Ramos (cell line): ENCODE measurements around the gene ACYP2.

Experiments
- in situ Hi-C: fragments of 300-500 bp; cut with MboI; formaldehyde crosslinking; loops from one replicate; pipeline ENCODE4 v1.14.3; 2022; ENCODE audit warnings: low sequenced_read_pairs; ENCODE audit not compliant: unreplicated experiment

ACYP2 gene

DNA sequence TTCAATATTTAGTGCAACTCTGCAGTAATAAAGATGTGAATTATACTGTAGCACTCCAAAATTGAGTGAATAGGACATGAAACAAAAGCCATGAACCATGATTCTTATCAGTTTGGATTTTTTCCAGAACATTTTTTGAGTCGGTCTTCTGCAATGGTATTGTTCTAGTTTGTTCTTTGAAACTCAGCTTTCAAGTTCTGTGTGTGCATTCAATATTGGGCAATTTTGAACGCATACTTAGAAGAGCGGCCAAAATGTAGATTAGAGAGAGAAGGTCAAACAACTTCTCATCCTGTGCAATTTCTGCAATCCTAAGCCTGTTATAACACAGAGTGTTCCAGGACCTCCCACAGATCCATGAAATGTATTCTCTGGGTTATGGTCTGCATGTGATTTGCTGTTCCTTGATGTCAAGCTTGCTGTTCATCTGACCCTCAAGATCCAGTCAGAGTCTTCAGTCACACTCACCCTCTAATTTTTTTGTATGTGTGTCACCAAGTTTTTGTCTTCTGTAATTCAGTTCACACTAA lies 92.3 kb downstream of the ACYP2 start:
- in situ Hi-C loops, result no loop called here

DNA sequence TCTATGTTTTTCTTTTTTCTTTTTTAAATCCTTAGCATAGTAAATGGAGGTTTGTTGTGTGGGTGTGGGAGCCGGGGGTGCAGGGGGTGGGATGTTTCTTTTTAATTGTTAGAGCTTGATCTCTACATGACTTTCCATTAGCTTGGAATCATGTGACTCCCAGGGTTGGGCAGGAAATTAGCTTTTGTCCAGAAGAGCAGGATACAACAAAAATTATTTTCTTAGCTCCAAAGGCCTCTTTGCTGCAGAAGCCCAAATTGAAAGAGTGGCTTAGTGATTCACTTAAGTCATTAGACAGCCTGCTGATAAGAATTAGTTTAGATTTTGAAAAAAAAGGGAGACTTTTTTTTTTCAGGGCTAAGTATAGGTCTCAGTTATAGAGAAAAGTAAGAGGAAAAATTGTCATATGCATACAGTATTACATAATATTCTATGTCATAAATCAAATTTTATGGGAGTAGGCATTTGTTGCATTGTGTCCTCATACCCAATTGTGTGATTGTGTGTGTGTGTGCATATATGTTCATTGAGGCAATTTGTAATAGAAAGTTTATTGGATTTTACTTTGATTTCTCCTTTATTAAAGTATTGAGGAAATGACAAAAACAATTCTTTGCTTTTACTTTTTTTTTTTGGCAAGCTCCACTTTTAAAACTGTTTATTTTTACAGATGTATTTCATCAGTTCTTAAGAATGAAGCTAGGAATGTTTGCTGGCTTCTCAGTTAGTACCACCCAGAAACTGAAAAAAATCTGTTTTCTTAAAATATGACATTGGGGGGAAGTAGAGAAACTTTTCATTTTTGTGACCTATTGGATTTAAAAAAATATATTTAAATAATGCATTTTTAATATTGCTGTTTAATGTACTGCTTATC lies 93.2 kb downstream of the ACYP2 start:
- in situ Hi-C loops, result no loop called here

DNA sequence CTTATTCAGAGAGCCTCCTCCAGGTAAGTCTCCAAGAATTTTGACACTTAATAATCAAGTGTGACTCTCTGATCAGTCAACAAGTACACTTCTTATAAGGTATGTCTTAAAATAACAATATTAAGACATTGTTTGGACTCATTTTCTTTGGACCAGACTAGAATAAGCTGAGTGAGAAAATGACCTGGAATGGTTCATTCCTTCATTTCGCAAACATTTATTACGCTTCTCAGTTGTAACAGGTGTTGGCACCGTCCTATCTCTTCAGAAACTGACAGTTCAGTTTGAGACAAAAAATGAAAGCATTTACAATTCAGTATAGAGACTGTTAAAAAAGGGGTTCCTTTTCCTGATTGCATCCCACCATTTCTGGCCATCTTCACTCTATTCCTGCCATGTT lies 94.0 kb downstream of the ACYP2 start:
- in situ Hi-C loops, result no loop called here

DNA sequence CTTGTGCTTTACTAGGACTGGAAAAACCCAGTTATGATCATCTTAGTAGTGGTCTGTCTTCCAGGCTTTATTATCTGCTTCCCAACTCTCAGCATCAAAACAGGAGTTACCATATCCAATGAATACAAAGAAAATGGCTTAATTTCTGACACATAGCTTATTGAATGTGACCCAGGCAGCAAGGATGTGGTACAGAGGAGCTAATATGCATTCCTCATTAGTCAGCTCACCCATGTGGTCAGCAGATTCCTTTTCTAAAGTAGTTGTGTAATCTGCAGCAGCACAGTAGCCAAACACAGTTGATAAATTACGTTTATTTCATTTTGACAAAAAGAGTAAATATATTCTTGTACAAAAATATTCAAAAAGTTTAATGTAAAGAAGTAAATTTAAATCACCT lies 97.0 kb downstream of the ACYP2 start:
- in situ Hi-C loops, result no loop called here

DNA sequence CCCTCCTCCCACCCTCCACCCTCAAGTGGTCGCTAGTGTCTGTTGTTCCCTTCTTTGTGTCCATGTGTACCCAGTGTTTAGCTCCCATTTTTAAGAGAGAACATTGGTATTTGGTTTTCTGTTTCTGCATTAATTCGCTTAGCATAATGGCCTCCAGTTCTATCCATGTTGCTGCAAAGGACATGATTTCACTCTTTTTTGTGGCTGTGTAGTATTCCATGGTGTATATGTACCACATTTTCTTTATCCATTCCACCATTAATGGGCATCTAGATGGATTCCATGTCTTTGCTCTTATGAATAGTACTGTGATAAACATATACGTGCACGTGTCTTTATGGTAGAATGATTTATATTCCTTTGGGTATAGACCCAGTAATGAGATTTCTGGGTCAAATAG lies 97.7 kb downstream of the ACYP2 start:
- in situ Hi-C loops, result no loop called here

- in situ Hi-C loops, result no loop called here
Measured at GRCh38 chr2:54224997-54225396, 109.6 kb downstream of the ACYP2 start.

DNA sequence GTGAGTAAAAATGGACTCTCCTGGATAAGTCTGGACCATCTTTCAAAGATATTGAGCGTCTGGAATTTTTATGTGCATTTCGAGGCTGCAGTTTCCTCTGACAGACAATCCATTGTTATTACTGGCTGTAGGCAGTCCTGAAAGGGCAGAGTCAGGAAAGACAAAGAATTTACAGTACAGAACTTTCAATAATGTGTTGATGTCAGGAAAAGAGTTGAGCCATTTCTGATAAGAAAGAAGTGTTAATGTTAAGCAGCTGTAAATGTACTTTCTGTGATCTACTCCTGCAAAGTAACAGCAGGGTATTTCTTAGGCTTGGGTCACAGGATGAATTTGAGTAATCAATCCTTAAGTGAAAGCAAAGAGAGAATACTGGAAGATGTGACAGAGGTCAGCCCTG lies 110.8 kb downstream of the ACYP2 start:
- in situ Hi-C loops, result no loop called here

DNA sequence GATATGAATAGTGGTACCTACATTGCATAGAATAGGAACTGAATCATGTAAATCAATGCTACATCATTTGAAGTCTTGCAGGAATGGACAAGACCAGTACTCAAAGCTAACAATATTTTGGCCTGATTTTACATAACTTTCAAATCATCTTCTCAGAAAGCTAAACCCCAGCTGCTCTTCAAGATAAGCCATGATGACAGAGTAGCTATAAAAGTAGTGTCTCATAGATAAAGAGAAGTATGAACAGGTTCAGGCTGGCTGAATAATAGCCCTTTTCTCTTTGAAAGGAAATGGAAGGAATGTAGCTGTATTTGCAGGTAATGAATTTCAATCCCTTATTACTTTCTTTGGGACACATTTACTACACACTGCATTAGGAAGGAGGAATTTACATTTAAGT lies 112.4 kb downstream of the ACYP2 start:
- in situ Hi-C loops, result no loop called here

- in situ Hi-C loops, result no loop called here
Measured at GRCh38 chr2:54228945-54229344, 113.5 kb downstream of the ACYP2 start.

GRCh38 chr2:54233832-54234649 lies 118.6 kb downstream of the ACYP2 start:
- in situ Hi-C loops, result no loop called here

DNA sequence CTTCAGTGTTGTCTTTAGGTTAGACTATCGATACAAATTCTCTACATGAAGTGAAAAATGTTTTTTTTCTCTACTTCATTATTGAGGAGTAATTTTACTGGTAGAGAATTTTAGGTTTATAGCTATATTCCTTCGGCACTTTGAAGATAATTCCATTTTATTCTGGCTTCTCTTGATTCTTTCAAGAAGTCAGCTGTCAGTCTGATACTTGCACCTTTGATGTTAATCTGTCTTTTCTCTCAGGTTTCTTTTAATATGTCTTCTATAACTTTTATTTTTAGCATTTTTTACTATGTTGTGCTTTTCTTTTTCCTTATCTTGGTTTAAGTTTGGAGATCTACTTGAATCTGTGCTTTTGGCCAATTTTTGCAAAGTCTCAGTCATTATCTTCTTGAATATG lies 122.0 kb downstream of the ACYP2 start:
- in situ Hi-C loops, result no loop called here

DNA sequence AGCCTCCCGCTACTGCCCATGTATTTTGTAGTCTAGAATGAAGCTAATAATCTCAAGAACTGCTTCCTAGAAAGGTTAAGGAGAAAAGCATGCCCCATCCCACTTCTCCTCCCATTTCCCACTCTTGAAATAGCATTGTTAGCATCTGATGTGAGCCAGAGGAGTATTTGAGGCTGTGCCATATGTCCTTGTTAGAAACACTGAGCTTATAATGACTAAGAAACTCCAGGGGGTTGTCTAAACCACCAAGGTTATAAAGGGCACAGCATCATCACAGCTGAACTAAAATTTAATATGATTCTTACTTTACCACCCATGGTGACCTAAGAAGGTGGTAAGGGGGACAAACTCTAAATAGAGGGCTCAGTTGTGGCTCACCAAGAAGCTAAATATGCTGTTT lies 124.0 kb downstream of the ACYP2 start:
- in situ Hi-C loops, result no loop called here

DNA sequence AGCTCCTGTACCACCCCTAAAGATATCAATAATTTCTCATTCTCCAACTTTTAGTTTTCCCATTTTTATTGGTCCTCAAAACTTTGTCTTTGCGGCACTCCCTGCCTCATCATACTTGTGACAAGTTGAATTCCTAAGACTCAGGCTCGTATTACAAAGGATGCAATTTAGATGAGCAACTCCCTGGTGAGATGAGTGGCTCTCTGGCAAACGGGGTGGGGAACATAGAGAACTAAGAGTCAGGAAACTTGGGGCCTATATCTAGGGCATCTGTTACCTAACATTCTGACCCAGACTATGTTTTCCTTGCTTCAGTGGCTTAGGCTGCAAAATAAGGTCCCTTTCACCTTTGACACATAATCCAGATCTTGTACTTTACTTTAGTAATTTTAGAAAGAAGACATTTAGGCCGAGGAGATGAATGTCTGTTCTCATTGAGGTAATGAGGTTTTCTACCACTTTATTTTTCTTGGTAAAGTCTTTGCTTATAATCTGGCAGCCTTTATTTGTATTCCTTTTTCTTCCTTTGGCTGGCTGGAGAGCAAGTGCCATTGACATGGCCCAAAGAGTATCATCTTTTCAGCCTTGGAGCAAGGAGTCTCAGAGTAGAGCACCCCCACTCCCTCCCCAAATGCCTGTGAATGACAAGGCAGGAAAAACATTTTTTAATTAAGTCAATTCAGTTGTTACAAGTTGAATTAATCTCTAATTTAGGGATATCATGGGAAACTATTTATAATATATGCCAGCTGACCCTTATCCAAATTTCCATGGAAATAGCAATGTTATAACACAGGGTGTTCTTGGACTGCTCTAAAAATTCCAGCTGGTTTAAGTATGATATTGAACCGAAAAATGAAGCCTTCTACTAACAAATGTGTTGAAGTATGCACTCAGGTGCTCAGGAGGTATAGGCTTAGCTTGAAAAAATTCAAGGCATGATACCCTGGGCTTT lies 125.4 kb downstream of the ACYP2 start:
- in situ Hi-C loops, result no loop called here

GRCh38 chr2:54247115-54247514 lies 131.7 kb downstream of the ACYP2 start:
- in situ Hi-C loops, result no loop called here

GRCh38 chr2:54249629-54250028 lies 134.2 kb downstream of the ACYP2 start:
- in situ Hi-C loops, result no loop called here

DNA sequence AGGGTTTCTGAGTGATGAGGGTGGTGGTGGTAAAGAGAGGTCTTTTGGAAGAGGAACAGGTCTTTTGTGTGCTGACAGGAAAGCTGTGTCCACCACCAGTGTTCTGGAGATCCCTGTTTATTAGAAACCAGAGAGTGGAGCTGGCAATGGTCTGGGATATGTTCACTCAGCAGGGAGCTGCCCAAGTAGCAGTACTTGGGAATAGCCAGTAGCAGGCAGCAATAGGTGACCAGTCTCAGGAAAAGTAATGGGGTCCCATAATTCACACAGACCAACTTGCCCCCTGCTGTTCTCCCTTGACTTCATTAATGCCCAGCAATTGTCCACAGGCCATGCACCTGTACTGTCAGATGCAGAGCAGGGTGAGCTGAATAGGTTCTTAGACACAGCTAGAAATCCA lies 138.8 kb downstream of the ACYP2 start:
- in situ Hi-C loops, result no loop called here

GRCh38 chr2:54255230-54256090 lies 140.0 kb downstream of the ACYP2 start:
- in situ Hi-C loops, result no loop called here

DNA sequence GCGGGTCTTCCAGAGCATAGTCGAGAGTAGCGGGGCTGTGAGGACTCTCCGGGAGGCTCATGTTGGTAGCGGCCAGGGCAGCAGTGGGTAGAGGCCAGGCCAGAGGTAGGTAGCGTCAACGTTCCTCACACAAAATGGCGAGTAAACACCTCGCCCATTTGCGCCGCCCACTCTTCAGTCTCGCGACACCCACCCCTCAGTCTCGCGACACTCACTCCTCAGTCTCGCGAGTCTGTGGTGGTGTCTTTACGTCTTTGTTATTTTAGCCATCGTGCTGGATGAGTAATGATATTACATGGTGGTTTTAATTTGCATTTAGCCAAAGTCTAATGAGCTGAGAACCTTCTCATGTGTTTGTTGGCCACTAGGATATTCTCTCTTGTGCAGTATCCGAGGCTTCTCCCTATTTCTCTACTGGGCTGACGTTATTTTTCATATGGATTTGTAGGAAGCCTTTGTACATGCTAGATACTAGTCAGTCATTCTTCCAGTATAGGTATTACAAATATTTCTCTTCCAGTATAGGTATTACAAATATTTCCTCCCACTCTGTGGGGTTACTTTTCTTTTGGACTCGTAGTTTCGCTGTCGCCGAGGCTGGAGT lies 140.8 kb downstream of the ACYP2 start, which contains the start of gene TSPYL6:
Gene TSPYL6 (minus strand): TSS at position 139 of the 604 bp plus-strand sequence. CDS start 78 bp downstream, at position 61.
- in situ Hi-C loops, result no loop called here

DNA sequence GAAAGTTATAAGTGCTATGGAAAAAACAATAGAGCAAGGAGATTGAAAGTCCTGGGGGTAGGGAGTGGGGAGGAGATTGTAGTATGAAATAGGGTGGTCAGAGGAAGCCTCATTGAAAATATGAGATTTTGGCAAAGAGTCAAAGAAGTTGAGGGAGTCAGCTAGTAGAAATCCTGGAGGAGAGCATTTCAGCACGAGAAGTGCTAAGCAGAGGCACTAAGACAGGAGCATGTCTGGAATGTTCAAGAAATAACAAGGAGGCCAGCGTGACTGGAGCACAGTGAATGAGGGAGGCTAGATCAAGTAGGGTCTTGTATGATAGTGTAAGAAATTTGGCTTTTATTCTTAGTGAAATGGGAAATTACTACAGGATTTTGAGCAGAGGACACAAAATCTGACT lies 142.8 kb downstream of the ACYP2 start:
- in situ Hi-C loops, result no loop called here
